C1 segment of cervical spinal cord (tissue), 14 donors: ENCODE measurements around the gene ASPHD1.
"Not testable (repeated sequence)": the region's sequence is repeated elsewhere in the genome, so short reads cannot be mapped to it uniquely, and the experiment has no call there.

Experiments used
- DNase-seq, 14 donors: peaks; one replicate each; lab custom pipeline; 2025; lab: John Stamatoyannopoulos, UW

ASPHD1 gene, protein sequence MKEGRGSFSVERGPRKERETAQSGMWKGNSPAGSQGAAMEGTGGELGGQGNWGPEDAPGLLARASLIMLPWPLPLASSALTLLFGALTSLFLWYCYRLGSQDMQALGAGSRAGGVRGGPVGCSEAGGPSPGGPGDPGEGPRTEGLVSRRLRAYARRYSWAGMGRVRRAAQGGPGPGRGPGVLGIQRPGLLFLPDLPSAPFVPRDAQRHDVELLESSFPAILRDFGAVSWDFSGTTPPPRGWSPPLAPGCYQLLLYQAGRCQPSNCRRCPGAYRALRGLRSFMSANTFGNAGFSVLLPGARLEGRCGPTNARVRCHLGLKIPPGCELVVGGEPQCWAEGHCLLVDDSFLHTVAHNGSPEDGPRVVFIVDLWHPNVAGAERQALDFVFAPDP

DNA sequence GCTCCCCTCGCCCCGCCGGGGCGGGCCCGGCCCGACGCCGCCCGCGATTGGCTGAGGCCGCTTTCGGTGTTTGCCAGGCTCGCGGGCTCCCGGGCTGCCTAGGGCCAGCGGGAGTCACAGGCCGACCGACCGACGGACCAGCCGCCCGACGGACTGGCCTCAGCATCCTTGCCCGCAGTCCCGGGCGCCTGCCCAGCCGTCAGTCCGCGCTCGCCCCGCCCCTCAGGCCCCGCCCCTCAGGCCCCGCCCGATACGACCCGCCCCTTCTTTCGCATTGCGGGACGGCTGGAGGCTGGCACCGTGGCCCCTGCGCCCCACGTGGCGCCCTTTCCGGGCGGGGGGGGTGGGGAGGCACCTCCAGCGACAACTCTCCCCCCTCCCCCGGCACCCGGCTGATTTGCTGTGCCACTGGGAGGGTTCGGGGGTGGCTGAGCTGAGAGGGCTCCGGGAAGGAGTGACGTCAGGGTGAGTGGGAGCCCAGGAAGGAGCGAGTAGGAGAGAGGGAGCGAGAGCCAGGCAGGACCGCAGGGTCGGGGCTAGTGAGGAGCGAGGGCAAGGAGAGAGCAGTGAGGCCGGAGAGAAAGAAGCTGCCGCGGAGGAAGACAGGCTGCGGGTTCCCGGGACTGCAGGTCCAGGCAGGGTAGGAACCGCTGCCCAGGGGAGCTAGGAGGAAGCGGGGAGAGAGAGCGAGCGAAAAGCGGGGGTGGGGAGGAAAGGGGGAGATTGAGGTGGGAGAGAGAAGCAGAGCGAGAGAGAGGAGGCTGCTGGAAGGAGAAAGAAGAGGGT is at the start of gene ASPHD1:
ASPHD1 (plus strand) TSS at position 387 of the 786 bp plus-strand sequence. CDS start 484 bp downstream, outside the sequence.
- peak in 13 of 14 donors; percentile 43 to 95 (median 86) for DNase-seq

DNA sequence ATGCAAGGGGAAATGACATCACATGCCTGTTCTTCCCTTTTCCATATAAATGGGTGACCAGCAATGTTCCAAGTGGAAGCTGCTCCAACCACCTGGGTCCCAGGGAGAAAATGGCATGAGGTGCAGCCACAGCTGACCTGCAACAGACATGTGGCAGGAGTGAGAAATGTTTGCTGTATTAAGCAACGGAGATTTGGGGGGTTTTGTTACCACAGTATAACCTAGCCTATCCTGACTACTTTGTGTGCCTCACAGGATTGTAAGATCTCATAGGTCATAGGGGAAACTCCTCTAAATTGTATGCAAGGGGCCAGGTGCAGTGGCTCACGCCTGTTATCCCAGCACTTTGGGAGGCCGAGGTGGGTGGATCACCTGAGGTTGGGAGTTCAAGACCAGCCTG is 49.3 kb upstream of the ASPHD1 start:
- no peak for DNase-seq

DNA sequence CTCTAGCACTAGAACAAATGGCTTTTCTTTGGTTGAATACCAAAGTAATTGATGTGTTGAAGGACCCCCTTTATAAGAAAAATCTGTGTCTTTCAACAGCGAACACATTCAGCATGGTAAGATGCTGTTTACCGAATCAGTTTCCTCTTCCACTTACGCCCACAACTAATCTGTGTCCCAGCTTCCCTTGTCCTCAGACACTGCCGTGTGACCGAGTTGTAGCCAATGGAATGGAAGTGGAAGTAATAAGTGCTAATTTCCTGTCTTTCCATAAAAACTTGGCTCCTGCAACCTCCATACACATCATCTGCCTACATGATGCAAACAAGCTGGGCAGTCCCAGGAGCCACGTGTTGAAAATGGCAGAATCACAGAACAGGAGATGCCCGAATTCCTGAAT is 47.6 kb upstream of the ASPHD1 start:
- DNase-seq = peak in 4 of 14 donors; percentile 2 to 88 (median 3)

DNA sequence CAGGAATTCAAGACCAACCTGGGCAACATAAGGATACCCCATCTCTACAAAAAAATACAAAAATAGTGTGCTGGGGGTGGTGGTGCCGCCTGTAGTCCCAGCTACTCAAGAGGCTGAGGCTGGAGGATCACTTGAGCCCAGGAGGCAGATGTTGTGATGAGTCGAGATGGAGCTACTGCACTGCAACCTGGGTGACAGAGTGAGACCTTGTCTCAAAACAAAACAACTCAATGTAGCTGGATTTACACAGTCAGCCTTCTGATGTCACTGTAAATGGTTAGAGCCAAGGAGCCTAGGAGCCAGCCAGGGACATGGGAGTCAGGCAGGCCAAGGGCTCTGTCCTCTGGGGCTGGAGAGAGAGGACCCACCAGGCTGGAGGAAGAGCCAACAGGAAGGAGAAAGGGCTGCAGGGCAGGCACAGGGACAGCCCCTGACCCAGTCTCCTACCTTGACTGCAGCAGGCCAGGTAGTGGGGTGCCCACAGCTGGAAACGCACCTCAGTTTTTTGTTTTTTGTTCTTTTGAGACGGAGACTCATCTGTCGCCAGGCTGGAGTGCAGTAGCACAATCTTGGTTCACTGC is 45.7 kb upstream of the ASPHD1 start:
- no peak for DNase-seq

DNA sequence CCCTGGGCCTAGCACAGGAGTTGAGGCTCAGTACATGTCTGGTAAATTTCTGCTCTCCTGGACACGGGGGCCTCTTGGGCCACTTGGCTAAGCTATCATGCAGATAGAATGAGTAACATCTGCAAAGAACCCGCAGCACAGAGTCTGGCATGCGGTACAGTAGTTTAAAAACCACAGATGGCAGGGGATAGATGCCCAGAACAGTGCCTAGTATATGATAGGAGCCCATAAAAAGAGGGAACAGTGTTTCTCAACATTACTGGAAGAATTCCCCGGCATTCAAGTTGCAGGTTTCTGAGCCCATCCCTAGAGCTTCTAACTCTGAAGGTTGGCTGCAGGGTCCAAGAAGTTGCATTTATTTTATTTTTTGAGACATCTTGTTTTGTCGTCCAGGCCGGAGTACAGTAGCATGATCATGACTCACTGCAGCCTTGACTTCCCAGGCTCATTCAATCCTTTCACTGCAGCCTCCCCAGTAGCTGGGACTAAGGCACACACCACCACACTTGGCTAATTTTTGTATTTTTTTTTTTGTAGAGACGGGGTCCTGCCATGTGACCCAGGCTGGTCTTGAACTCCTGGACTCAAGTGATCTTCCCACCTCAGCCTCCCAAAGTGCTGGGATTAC is 43.0 kb upstream of the ASPHD1 start:
- no peak for DNase-seq

DNA sequence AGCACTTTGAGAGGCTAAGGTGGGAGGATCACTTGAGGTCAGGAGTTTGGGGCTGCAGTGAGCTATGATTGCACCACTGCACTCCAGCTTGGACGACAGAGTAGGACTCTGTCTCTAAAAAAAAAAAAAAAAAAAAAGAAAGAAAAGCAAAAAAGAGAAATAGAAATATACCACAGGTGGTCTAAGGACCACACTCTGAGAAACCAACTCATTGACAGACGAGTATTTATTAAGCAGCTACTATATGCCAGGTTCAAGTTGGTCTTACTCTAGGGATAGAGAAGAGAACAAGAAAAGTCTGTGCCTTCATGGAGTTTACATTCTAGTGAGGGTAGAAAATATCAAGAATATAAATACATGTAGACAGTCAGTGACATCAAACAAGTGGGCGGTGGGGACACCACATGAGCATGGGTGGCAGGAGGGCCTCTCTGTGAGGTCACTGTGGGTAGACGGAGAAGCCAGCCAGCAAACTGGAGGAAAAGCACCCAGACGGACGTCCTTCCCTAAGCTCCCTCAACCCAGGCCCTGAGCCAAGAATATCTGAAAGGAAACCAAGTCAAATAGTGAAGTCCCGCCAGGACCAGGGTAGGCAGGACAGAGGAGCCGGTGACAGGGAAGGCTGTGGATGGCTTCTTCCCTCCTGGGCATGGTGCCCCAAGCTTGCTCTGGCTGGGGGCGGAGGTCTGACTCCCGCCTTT is 42.0 kb upstream of the ASPHD1 start:
- peak in 5 of 14 donors; percentile 12 to 28 (median 25) for DNase-seq

DNA sequence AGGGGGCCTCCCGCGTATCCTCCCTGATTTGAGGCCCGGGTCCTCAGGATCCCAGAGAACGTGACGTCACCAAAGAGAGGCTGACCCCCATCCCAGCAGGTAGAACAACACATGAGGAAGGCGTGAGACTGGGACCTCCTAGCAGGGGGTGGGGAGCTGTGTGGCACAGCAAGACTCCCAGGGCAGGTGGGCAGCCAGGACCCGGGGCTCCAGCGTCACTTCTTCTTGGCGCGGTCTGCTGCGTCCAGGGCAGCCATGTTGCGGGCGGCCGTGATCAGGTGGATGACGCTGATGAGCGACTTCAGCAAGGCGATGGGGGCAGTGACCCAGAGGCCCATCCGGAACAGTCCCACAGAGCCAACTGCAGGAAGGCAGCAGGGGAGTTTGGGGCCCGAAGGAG is 41.3 kb upstream of the ASPHD1 start:
- DNase-seq = no peak

DNA sequence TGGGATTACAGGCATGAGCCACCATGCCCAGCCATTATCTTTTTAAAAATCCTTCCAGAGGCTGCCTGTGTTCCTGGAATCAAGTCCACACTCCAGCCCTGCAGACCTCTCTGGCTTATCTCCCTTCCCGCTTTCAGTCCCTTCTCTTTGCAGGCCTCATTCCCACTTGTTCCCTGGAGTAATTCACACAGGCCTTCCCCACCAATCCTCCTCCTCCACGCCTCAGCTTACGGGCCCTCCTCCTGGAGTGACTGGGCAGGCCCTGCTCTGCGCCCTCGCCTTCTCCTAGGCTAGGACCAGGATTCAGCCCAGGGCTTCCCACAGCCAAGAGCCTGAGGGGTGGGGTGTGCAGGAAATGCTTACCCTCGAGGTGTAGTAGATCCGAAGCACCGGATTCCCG is 40.1 kb upstream of the ASPHD1 start:
- no peak for DNase-seq

DNA sequence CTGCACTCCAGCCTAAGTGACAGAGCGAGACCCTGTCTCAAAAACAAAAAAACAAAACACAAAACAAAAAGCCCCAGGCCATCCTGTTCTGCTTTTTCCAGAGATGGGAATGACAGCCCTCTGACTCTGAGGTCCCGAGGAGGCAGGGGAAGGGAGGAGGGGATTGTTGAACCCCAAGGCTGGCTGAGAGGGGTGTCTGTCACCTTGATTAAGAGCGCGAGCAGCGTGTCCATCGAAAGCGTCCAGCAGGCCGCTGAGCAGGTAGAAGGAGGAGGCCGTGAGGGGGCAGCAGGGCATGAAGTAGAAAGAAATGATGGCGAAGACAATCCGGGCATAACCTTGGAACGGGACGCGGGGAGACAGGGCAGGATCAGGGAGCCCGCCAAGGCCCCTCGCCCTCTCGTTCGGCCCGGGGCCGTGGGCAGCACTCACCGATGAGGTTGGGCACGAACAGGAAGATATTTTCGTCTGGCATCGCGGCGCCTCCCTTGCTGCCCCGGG is 37.9 kb upstream of the ASPHD1 start:
- peak in 3 of 14 donors; percentile 48 to 60 (median 50) for DNase-seq

DNA sequence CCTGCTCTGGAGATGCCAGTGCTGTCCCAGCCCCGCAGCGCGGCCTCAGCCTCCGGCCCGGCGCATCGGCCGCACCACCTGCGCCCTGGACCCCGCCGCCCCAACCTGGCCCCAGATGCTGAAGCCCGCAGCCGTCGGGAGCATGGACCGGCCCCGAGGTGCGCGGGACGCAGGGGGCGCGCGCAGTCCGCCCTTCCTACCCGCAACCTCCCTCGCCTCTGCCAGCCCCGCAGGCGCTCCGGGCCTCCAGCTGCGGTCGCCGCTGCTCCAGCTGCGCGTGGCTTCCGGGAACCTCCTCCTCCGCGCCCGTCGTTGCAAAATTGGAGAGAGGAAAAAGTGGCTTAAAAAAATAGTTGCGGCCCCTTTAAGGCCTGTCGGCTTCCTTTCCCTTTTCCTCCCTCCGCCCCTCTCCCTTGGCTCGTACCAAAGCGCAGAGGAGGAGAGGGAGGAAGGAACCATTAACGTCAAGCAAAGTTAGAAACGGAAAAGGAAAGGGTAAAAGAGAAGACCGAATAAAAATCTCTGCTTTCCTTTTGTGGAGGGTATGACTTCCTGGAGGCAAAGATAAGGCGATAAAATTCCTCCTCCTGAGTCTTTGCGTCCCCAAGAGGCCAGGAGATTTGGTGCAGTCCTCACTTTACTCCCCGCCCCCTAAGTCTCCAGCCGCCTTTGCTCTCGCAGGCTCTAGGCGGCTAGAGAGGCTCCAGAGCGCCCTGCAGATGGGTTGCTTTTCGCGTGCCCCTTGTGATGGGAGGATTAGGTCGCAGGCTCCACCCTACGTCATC is 37.2 kb upstream of the ASPHD1 start, which contains the start of gene CDIPT:
CDIPT (minus strand) TSS at position 343 of the 785 bp plus-strand sequence. CDS start 369 bp downstream, outside the sequence.
- peak; percentile 22 to 96 (median 88) for DNase-seq

DNA sequence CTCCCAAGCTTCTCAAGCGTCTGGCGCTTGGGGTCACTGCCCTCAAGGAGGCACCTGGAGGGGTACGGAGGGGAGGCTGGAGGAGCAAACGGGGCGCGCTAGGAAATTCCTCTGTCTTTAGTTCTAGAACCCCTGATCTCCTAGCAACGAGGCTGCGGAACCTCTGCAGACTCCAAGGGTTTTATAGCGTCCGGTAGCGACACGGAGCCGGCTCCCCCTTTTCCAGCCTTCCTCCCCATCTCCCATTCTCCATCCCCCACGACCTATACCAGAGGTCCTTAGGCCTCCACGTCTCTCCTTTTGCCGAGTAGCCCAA is 36.7 kb upstream of the ASPHD1 start:
- no peak for DNase-seq

DNA sequence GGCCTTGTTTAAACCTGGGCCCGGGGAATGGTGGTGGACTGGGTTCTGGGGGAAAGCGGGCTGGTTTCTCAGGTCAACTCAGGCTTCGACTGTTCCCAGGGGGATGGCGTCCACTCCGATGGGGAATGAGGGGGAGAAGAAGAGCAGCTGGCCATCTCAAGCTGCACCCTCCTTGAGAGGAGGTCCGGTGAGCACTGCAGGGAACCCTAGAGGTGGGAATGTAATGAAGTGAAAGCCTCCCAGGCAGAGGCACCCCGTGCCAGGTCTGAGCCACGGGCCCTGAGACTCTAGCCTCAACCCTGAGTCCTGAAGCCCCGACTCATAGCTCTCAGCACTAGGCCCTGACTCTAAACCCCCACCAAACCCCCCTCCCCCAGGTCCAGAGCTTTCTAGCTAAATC is 36.1 kb upstream of the ASPHD1 start:
- peak in 1 of 14 donors; percentile 23 for DNase-seq

DNA sequence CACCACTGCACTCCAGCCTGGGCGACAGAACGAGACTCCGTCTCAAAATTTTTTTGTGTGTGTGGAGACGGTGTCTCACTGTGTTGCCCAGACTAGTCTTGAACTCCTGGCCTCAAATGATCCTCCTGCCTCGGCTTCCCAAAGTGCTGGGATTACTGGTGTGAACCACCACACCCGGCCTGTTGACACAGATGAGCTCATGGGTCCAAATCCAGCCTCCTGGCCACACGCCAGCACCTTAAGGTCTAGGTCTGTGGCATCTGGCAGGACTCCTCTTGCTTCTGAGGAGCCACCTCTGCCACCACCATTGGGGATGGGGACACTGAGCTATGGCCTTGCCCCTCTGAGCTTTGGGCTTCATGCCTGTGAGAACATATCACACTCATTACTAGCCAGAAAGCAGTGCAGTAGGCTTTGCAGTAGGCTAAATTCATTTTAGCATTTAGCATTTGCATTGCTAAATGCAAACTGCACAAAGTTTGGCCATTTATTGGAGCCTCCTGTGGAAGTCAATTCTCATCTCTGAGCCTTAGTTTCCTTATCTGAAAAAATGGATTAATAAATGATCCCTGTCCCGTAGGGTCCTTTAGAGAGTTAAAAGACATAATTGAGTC is 31.8 kb upstream of the ASPHD1 start:
- DNase-seq = no peak

DNA sequence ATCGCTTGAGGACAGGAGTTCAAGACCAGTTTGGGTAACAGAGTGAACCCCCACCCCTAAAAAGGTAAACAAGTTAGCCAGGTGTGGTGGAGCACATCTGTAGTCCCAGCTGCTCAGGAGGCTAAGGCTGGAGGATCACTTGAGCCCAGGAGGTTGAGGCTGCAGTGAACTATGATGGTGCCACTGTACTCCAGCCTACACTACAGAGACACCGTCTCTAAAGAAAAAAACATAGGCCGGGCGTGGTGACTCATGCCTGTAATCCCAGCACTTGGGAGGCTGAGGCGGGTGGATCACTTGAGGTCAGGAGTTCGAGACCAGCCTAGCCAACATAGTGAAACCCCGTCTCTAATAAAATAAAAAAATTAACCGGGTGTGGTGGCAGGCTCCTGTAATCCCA is 31.2 kb upstream of the ASPHD1 start:
- DNase-seq = not testable (repeated sequence)

DNA sequence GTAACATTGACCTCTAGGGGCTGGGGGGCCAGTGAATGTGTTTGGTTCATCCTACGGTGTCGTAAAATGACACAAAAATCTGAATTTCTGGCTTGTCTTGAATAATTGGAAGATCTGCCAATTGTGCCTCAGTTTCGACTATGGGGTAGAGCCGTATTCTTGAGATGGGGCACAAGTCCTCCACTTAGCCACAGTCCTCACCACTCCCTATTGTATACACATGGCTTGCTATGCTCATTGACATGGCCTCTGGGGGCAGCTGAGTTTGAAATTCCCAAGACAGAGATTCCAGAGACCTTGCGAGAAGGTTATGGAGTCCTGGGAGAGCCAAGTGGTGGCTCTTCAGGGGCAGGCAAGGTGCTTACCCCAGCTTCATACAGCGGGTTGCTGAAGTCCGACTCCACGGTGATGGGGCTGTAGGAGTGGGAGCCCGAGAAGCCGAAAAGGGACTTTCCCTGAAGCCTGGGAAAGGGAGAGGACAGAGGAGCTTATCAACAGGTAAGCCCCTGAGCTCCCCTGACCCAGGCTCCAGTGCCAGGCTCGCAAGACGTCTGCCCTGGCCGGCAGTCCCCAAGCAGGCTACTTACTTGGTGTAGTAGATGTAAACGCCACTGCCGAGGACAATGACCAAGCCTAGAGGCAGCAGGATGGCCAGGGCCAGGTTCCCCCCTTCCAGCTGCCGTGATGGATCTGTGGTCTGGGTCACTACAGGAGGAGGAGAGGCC is 28.3 kb upstream of the ASPHD1 start:
- DNase-seq = no peak

DNA sequence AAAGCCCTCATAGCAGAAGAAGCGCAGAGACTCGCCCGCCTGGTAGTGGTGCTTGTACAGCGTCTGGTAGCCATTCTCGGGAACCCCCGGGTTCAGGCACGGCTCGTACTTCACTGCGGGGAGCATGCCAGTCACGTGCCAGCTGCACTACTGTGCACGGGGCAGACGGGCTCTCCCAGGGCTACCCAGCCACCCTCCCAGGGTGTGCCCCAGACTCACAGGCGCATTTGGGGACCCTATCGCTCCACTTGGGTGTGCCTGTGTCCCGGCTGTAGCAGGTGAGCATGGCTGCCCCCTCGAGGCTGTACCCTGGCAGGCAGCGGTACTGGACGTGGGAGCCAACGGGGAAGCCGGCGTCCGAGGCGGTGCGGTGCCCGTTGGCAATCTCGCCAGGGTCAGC is 27.0 kb upstream of the ASPHD1 start:
- no peak for DNase-seq

DNA sequence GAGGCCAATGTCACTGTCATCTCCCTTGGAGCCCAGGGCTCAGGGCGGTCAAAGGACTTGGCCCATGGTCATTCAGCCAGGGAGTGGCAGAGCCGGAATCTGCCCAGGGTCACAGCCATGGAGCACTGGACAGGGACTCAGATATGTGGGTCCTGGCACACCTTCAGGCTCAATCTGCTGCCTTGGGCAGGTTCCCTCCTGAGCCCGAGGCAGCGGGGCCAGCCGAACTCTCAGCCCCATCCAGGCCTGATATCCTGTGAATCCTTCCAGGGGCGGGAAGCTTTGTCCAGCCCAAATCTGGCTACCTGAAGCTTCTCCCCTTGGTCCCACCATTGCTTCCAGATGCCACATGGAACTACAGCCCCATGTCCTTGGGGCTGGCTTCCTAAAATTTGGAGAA is 25.1 kb upstream of the ASPHD1 start:
- peak in 1 of 14 donors; percentile 29 for DNase-seq

DNA sequence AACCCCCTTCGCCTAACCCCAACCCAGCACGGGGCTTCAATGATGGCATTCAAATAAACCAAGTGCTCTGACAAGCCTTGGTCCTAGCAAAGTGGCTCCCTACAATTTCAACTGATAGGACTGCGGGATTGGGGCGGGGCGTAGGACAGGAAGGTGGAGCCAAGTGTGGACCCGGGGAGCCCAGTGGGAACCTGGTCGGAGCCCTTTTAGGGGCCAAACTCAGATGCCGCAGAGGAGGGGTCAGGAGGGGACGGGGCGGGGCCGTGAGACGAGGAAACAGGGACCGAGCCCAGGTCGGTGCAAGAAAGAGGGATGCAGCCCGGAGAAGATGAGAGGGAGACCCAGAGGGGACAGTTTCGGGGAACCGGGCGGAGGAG is 24.1 kb upstream of the ASPHD1 start:
- no peak for DNase-seq

DNA sequence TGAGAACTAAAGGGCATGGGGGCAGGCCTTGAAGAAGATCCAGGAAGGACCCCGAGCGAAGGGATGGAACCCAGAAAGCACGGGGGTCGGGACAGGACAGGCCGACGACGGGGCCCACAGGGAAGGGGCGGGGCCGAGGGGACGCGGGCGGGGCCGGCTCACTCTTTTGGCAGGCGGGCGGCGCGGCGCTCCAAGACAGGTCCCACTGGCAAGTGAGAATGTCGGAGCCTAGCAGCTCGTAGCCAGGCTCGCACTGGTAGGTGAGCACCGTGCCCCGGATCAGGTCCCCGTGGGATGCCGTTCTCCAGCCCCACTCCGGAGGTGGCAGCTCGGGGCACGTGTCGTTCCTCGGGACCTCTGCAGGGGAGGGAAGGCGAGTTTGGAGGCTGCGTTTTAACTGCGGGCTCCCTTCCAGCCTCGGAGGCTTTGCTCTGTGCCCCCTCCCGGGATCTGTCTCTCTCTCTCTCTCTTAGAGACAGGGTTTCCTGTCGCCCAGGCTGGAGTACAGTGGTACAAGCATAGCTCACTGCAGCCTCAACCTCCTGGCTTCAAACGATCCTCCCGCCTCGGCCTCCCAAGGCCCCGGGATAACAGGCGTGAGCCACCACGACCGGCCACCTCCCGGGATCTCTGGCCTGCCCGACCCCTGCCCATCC is 23.6 kb upstream of the ASPHD1 start:
- no peak for DNase-seq
